ENCODE data around the gene PACRG. TPM values are rescaled to one million over a fixed set of nuclear protein-coding genes. Genes with fewer than 3 reads are reported as not detected.

Gene PACRG
- total and polyA plus RNA-seq, 2 experiments from 2014 or later: not detected

DNA sequence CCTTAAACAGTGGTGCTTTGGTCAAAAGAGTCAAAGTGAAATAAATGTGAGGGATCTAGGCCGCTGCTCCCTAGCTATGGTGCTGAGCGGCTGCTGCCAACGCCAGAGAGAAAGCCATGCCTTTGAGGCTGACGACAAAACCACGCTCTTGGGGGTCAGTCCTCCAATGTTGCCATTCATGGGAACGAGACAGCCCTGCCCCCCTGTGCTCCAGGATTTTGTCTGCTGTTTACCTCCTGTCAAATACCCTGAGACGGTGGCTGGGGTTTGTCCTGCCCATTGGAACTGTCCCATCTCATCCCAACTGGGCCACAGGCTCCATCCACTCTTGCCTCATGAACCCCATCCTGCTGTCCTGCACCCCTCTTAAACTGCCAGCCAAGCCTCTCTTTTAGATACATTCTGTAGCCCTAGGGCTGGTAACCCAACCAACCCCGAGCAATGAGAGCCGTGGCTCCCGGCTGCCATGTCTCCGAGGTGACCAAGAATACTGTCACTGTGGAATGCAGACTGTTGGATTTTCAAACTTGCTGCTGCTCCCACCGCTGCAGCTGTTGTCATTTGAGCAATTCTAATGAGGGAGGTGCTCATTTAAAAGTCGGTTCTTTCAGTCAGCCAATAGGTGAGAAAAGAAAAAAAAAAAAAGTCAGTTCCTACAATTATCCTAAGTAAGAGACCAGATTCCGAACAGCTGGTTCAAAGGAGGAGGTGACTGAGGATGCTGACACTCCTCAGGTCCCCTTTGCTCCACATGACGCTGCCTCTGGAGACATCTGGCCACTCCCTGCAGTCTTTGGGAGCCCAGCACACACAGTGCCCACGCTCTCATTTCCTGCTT is 613.7 kb downstream of the PACRG start:
- Histone ChIP-seq H3K79me2 (ENCODE audit: insufficient read depth) (no peaks in the 10 kb centered on the region), H3K36me3 (ENCODE audit: low read depth) (no peaks in the 10 kb centered on the region), H3K9me2 (ENCODE audit: insufficient read depth) (no peaks in the 10 kb centered on the region), H3K9ac (no peak overlapping the region), H3K27me3 (replicated peaks; ENCODE audit: insufficient read depth) (no peaks in the 10 kb centered on the region), H2AFZ (no peak overlapping the region), H4K20me1 (ENCODE audit: insufficient read depth) (no peaks in the 10 kb centered on the region), H3K27ac (no peak overlapping the region), H3K9me3 (ENCODE audit: low read depth) (no peaks in the 10 kb centered on the region), H3F3A (ENCODE audit: insufficient read depth) (no peaks in the 10 kb centered on the region), H3K4me3 (no peak overlapping the region), H3K4me2 (ENCODE audit: unreplicated experiment) (no peak overlapping the region), H3K4me1 (ENCODE audit: insufficient read depth) (no peaks in the 10 kb centered on the region)
- no peak for DNase-seq
- no peak for TF ChIP-seq EZH2 (IDR thresholded peaks at IDR 0.05; ENCODE audit: insufficient read depth, poor library complexity, severe bottlenecking)
- no peak for TF ChIP-seq EZH2phosphoT487 (IDR thresholded peaks at IDR 0.05; ENCODE audit: insufficient read depth, low read depth)
- in situ Hi-C loops (cut with MboI): no loop called here
- 79 to 81% methylated on average over 16 of the region's 16 CpGs for WGBS, 2 experiments (ENCODE audit: low coverage in 1 of 2, low lambda C conversion rate in 2 of 2, missing lambda C conversion rate in 2 of 2)

DNA sequence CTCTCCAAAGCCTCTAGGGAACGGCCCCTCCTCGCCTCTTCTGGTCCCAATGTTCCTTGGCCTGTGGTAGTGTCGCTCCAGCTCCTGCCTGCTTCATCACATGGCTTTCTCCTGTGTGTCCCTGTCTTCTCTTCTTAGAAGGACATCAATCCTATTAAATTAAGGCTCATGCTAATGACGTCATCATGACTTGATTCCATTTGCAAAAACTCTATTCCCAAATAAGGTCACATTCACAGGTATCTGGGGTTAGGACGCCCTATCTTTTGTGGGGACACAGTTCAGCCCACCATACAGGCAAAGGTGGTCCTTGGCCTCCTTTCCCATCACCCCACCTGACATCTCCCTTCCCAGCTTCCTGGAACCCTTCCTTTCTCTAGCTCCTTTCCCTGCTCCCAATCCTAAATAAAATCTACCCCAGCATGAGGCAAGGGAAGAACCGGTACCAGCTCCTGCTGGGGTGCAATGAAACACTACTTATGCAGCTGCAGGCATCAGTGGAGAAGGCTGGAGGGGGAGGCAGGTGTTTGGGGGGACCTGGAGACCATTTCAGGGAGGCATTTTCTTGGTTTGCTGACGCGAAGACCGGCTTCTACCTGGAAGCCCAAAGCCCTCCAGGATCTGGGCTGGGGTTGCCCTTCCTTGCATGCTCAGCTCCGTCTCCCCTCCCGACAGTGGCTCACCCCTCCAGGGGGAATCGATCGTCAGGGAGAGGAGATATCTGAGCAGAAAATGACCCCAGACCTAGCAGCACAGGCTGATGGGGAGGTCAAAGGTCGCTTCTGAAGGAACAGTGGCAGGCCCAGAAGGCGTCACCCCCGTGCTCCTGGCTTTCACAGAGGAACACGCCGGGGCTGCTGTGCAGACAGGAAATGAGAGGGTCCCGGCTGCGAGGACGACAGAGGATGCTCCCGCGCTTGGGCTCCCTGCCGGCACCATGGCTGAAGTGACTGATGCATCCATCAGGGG is 615.1 kb downstream of the PACRG start:
- no peaks in the 10 kb centered on the region for H4K20me1 ChIP-seq (ENCODE audit: insufficient read depth)
- no peak overlapping the region for H3K4me3 ChIP-seq
- no peaks in the 10 kb centered on the region for H3K36me3 ChIP-seq (ENCODE audit: low read depth)
- H3K9me3 ChIP-seq (ENCODE audit: low read depth): no peaks in the 10 kb centered on the region
- 81 to 82% methylated on average over 24 of the region's 24 CpGs for WGBS, 2 experiments (ENCODE audit: low coverage in 1 of 2, low lambda C conversion rate in 2 of 2, missing lambda C conversion rate in 2 of 2)
- H3K4me1 ChIP-seq (ENCODE audit: insufficient read depth): no peaks in the 10 kb centered on the region
- H3K79me2 ChIP-seq (ENCODE audit: insufficient read depth): no peaks in the 10 kb centered on the region
- no peaks in the 10 kb centered on the region for H3F3A ChIP-seq (ENCODE audit: insufficient read depth)
- no peaks in the 10 kb centered on the region for H3K27me3 ChIP-seq (replicated peaks; ENCODE audit: insufficient read depth)
- H3K27ac ChIP-seq: no peak overlapping the region
- no peak for DNase-seq
- TF ChIP-seq EZH2phosphoT487 (IDR thresholded peaks at IDR 0.05; ENCODE audit: insufficient read depth, low read depth): no peak
- TF ChIP-seq EZH2 (IDR thresholded peaks at IDR 0.05; ENCODE audit: insufficient read depth, poor library complexity, severe bottlenecking): no peak
- no peak overlapping the region for H3K4me2 ChIP-seq (ENCODE audit: unreplicated experiment)
- H3K9me2 ChIP-seq (ENCODE audit: insufficient read depth): no peaks in the 10 kb centered on the region
- no peak overlapping the region for H3K9ac ChIP-seq
- no peak overlapping the region for H2AFZ ChIP-seq
- in situ Hi-C loops (cut with MboI): no loop called here

DNA sequence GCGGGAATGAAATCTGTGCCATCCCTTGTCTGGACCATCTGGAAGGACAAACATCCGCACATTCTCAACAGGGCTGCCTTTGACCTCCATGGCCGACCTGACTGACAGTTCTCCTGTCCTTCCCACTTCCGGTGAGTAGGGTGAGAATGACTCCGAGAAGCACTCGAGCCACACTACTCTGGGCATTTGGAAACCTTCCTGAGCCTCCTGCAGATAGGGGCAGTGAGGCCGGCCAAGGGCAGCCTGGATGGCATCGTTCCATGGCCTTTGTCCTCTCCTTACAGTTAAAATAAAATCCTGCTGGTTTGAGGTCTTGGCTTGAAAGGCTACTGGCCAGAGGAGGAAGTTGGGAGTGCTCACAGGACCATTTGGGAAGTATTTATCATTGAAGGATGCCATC is 615.8 kb downstream of the PACRG start:
- Histone ChIP-seq H4K20me1 (ENCODE audit: insufficient read depth) (no peaks in the 10 kb centered on the region), H3K27me3 (replicated peaks; ENCODE audit: insufficient read depth) (no peaks in the 10 kb centered on the region), H3K4me2 (ENCODE audit: unreplicated experiment) (no peak overlapping the region), H3K36me3 (ENCODE audit: low read depth) (no peaks in the 10 kb centered on the region), H3K9ac (no peak overlapping the region), H3K79me2 (ENCODE audit: insufficient read depth) (no peaks in the 10 kb centered on the region), H3F3A (ENCODE audit: insufficient read depth) (no peaks in the 10 kb centered on the region), H3K9me3 (ENCODE audit: low read depth) (no peaks in the 10 kb centered on the region), H3K9me2 (ENCODE audit: insufficient read depth) (no peaks in the 10 kb centered on the region), H3K27ac (no peak overlapping the region), H3K4me3 (no peak overlapping the region), H2AFZ (no peak overlapping the region), H3K4me1 (ENCODE audit: insufficient read depth) (no peaks in the 10 kb centered on the region)
- TF ChIP-seq EZH2 (IDR thresholded peaks at IDR 0.05; ENCODE audit: insufficient read depth, poor library complexity, severe bottlenecking) (no peak), EZH2phosphoT487 (IDR thresholded peaks at IDR 0.05; ENCODE audit: insufficient read depth, low read depth) (no peak)
- 87 to 88% methylated on average over 8 of the region's 8 CpGs for WGBS, 2 experiments (ENCODE audit: low coverage in 1 of 2, low lambda C conversion rate in 2 of 2, missing lambda C conversion rate in 2 of 2)
- DNase-seq: no peak
- in situ Hi-C loops (cut with MboI): no loop called here

DNA sequence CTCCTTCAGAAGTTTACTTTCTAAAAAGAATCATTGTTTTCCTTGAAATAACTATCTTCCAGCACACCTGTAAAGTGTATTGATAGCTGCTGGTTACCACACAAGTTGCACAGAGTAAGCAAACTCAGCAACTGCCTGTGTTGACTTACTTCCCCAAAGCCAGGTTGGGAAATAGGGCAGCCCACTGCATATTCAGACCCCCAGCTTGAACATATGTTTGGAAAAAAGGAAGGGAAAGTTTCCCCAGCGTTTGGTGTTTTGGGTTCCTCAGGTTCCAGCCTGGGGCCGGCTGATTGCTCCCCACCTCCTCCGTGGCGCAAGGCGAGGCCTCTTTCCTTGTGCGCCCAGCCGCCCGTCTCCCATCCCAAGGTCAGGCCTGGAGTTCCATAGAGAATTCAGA is 616.6 kb downstream of the PACRG start:
- Histone ChIP-seq H3F3A (ENCODE audit: insufficient read depth) (no peaks in the 10 kb centered on the region), H3K9ac (no peak overlapping the region), H3K4me2 (ENCODE audit: unreplicated experiment) (no peak overlapping the region), H3K36me3 (ENCODE audit: low read depth) (no peaks in the 10 kb centered on the region), H3K9me3 (ENCODE audit: low read depth) (no peaks in the 10 kb centered on the region), H3K4me1 (ENCODE audit: insufficient read depth) (no peaks in the 10 kb centered on the region), H3K79me2 (ENCODE audit: insufficient read depth) (no peaks in the 10 kb centered on the region), H3K27me3 (replicated peaks; ENCODE audit: insufficient read depth) (no peaks in the 10 kb centered on the region), H3K4me3 (no peak overlapping the region), H3K9me2 (ENCODE audit: insufficient read depth) (no peaks in the 10 kb centered on the region), H4K20me1 (ENCODE audit: insufficient read depth) (no peaks in the 10 kb centered on the region), H3K27ac (no peak overlapping the region), H2AFZ (no peak overlapping the region)
- in situ Hi-C loops (cut with MboI): no loop called here
- WGBS, 2 experiments (ENCODE audit: low coverage in 1 of 2, low lambda C conversion rate in 2 of 2, missing lambda C conversion rate in 2 of 2): 87 to 91% methylated on average over 8 of the region's 8 CpGs
- no peak for DNase-seq
- TF ChIP-seq EZH2 (IDR thresholded peaks at IDR 0.05; ENCODE audit: insufficient read depth, poor library complexity, severe bottlenecking) (no peak), EZH2phosphoT487 (IDR thresholded peaks at IDR 0.05; ENCODE audit: insufficient read depth, low read depth) (no peak)
